CD4-positive, alpha-beta T cell (primary cell): Measurements from ENCODE around the gene TCAF1. TPM values are rescaled to one million over a fixed set of nuclear protein-coding genes. Genes with fewer than 3 reads are reported as not detected.
"Not testable (repeated sequence)": the region's sequence is repeated elsewhere in the genome, so short reads cannot be mapped to it uniquely, and the experiment has no call there.

Source experiments
- ATAC-seq: fragments of 200-7000 bp; cut with Tn5 transposase; one replicate; pipeline ENCODE4 v1.10.0; 2022; ENCODE audit warnings: mild to moderate bottlenecking; ENCODE audit not compliant: poor library complexity
- CTCF ChIA-PET: fragments of 350-600 bp; sonication (Branson Sonifier 250); formaldehyde crosslinking; loops from one replicate; lab custom pipeline; 2021; ENCODE audit warnings: antibody characterized with exemption, inconsistent platforms; lab: Charles Lee
- POLR2A ChIA-PET: fragments of 350-600 bp; sonication (Branson Sonifier 250); formaldehyde crosslinking; loops from one replicate; lab custom pipeline; 2021; ENCODE audit warnings: antibody characterized with exemption, inconsistent platforms; lab: Charles Lee
- DNase-seq, 14 experiments: peaks; one replicate each; pipeline ENCODE4 v3.0.0-alpha.2; 2013 to 2020; ENCODE audit warnings: mixed read lengths in 2 of 14
- H3K27ac ChIP-seq, 2 donors: one replicate each; pipeline versions ENCODE4 v1.5.1 to v1.7.0; 2013; ENCODE audit warnings: low read length in 2 of 2, low read depth in 1 of 2, mild to moderate bottlenecking in 1 of 2
- H3K27me3 ChIP-seq, 2 experiments: 1 replicate in 1 of 2; 2 replicates in 1 of 2; pipeline versions ENCODE4 v1.6.1 to v1.7.0; 2013; ENCODE audit warnings: low read length in 2 of 2, control low read depth in 1 of 2, mild to moderate bottlenecking in 1 of 2, moderate library complexity in 1 of 2; ENCODE audit not compliant: insufficient read depth in 2 of 2, control insufficient read depth in 1 of 2
- H3K36me3 ChIP-seq: one replicate; pipeline ENCODE4 v1.6.1; 2013; ENCODE audit warnings: low read length, control low read depth; ENCODE audit not compliant: insufficient read depth
- H3K4me1 ChIP-seq: one replicate; pipeline ENCODE4 v1.6.1; 2013; ENCODE audit warnings: low read length, control low read depth; ENCODE audit not compliant: insufficient read depth
- H3K4me3 ChIP-seq: one replicate; pipeline ENCODE4 v1.5.1; 2013; ENCODE audit warnings: mild to moderate bottlenecking, low read length, moderate library complexity
- H3K9me3 ChIP-seq, 2 experiments: 1 replicate in 1 of 2; 2 replicates in 1 of 2; pipeline versions ENCODE4 v1.6.1 to v1.7.0; 2013; ENCODE audit warnings: low read length in 2 of 2, mild to moderate bottlenecking in 2 of 2, control low read depth in 1 of 2, moderate library complexity in 1 of 2; ENCODE audit not compliant: control insufficient read depth in 1 of 2, insufficient read depth in 1 of 2
- H3K27ac Mint-ChIP-seq: one replicate; pipeline ENCODE4 v1.8.0; 2020; ENCODE audit warnings: mixed read lengths
- H3K27me3 Mint-ChIP-seq: one replicate; pipeline ENCODE4 v1.8.0; 2021; ENCODE audit warnings: mixed read lengths
- H3K36me3 Mint-ChIP-seq: one replicate; pipeline ENCODE4 v1.8.0; 2021; ENCODE audit warnings: low read depth, mixed read lengths
- H3K4me1 Mint-ChIP-seq: one replicate; pipeline ENCODE4 v1.8.0; 2021; ENCODE audit warnings: low read depth, mixed read lengths
- H3K4me3 Mint-ChIP-seq: one replicate; pipeline ENCODE4 v1.8.0; 2020; ENCODE audit warnings: mild to moderate bottlenecking, mixed read lengths
- H3K9me3 Mint-ChIP-seq: one replicate; pipeline ENCODE4 v1.8.0; 2020; ENCODE audit warnings: mixed read lengths
- intact Hi-C, 2 experiments: fragments of 100-400 bp; cut with DNase I in 1 of 2; cut with micrococcal nuclease in 1 of 2; formaldehyde crosslinking; loops; one replicate each; pipeline versions ENCODE4 v1.15.1 to v1.9.0; 2023 to 2025; cut with DNase I, micrococcal nuclease
- total RNA-seq, 174 experiments: library from RNA in 2 of 174; stranded (reverse) in 2 of 174; gene quantifications; one replicate each; pipeline ENCODE4 v1.2.3 and lab custom pipeline; 2021 to 2026
- TF ChIP-seq, protein P1 (sequence below): fragments of 200-600 bp; IDR thresholded peaks from one replicate; pipeline ENCODE4 v1.8.0; 2022; ENCODE audit warnings: antibody characterized with exemption, mild to moderate bottlenecking

The TCAF1 gene
- total RNA-seq, 2 experiments from 2014 or later, result 7.7 to 8.6 TPM

DNA sequence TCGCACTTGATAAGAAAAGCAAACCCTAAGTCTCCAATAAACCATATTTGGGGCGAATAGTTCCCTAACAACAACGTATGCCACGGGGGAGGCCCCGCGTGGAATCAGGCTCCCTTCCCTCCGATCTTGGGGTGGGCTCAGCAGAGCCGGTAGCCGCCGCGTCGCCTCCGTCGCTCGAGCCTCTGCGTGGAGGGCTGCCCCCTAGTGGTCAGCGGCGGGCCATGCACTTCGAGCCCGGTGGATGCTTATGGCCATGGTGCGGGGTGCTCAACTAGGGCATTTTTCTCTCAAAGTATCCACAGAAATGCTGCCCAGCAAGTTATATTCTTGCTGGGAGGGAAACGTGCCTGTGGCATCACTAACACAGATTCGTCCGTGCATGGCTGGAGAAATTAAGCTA, 64.8 kb downstream of the TCAF1 start:
- TF ChIP-seq, protein P1, sequence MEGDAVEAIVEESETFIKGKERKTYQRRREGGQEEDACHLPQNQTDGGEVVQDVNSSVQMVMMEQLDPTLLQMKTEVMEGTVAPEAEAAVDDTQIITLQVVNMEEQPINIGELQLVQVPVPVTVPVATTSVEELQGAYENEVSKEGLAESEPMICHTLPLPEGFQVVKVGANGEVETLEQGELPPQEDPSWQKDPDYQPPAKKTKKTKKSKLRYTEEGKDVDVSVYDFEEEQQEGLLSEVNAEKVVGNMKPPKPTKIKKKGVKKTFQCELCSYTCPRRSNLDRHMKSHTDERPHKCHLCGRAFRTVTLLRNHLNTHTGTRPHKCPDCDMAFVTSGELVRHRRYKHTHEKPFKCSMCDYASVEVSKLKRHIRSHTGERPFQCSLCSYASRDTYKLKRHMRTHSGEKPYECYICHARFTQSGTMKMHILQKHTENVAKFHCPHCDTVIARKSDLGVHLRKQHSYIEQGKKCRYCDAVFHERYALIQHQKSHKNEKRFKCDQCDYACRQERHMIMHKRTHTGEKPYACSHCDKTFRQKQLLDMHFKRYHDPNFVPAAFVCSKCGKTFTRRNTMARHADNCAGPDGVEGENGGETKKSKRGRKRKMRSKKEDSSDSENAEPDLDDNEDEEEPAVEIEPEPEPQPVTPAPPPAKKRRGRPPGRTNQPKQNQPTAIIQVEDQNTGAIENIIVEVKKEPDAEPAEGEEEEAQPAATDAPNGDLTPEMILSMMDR, result peak; percentile 67
- H3K36me3 ChIP-seq, H3K27ac Mint-ChIP-seq, H3K4me1 Mint-ChIP-seq, H3K27me3 ChIP-seq, H3K27me3 Mint-ChIP-seq, H3K9me3 ChIP-seq, H3K27ac ChIP-seq, H3K36me3 Mint-ChIP-seq, CTCF ChIA-PET, H3K9me3 Mint-ChIP-seq, H3K4me3 Mint-ChIP-seq, H3K4me1 ChIP-seq, POLR2A ChIA-PET, intact Hi-C loops: not testable (repeated sequence)
- peak; percentile 51 for ATAC-seq
- DNase-seq, result peak in 11 of 14 experiments; percentile 85 to 97 (median 94)
- H3K4me3 ChIP-seq, result peak overlapping the region; percentile 34

DNA sequence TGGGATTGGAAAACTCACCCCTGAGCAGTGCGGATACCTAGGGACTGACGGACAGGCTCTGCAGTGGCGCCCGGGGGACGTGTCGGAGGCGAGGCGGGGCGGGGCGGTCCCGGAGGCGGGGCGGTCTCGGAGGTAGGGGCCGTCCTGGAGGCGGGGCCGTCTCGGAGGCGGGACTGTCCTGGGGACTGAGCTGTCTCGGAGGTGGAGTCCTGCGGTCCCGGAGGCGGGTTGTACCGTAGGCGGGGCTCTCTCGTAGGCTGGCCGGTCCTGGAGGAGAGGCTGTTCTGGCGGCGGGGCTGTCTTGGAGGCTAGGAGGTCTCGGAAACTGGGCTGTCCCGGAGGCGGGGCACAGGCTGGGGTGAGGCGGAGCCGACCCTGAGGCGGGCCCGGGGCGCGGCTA, 65.4 kb downstream of the TCAF1 start:
- H3K27me3 Mint-ChIP-seq, H3K27me3 ChIP-seq, H3K36me3 ChIP-seq, CTCF ChIA-PET, H3K9me3 ChIP-seq, H3K9me3 Mint-ChIP-seq, intact Hi-C loops, H3K4me1 Mint-ChIP-seq, H3K4me1 ChIP-seq, H3K36me3 Mint-ChIP-seq, POLR2A ChIA-PET: not testable (repeated sequence)
- peak in 11 of 14 experiments; percentile 74 to 98 (median 93) for DNase-seq
- peak; percentile 73 for ATAC-seq
- Mint-ChIP-seq H3K4me3 (peak overlapping the region; percentile 79), H3K27ac (peak overlapping the region; percentile 79)
- Histone ChIP-seq H3K4me3 (peak overlapping the region; percentile 43), H3K27ac (peak overlapping the region; percentile 44 to 53)

DNA sequence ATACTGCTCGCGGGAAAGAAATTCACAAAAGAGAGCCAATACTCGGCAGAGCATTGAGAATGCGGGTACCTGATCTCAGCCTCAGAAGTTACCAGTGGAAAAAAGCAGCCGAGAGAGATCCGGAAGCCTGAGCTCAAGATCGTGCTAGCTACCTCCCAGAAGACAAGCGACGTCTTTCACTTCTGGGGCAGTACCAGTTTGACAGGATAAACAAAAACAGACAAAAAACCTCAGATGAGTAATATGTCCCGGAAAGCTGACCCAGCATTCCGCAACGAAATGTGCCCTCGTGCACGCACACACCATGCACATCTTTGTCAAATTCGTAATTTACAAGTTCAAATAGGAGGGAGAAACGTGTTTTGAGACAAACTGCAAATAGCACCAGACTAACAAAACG, 65.9 kb downstream of the TCAF1 start:
- DNase-seq, result not testable (repeated sequence)

DNA sequence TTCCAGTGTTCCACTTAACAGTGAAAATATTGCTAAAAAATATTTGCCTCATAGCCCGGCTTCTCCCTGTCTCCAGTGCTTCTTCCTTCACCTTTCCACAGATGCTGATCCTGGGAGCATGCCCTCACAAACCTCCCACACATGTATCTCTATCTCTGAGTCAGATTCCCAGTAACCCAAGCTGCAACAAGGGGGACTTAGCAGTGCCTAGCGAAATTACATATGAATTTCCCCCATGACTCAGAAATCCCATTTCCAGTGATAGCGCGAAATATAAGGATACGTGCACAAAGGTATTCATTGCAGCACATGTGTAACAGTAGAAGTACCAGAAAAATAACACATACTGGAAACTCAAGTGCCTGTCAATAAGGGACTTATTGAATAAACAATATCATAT, 75.4 kb downstream of the TCAF1 start:
- CTCF ChIA-PET, H3K27me3 ChIP-seq, DNase-seq, H3K27ac ChIP-seq, H3K9me3 ChIP-seq, H3K36me3 ChIP-seq, ATAC-seq, H3K4me3 ChIP-seq, intact Hi-C loops, H3K9me3 Mint-ChIP-seq, POLR2A ChIA-PET, H3K27ac Mint-ChIP-seq, H3K4me3 Mint-ChIP-seq, H3K36me3 Mint-ChIP-seq, H3K4me1 ChIP-seq, H3K27me3 Mint-ChIP-seq, H3K4me1 Mint-ChIP-seq: not testable (repeated sequence)

More for the DNA sequence above, 65.9 kb downstream of the TCAF1 start:
- H3K36me3 Mint-ChIP-seq, POLR2A ChIA-PET, CTCF ChIA-PET, H3K4me1 Mint-ChIP-seq, H3K27me3 ChIP-seq, intact Hi-C loops, H3K4me1 ChIP-seq, H3K9me3 Mint-ChIP-seq, H3K36me3 ChIP-seq, H3K27me3 Mint-ChIP-seq, H3K9me3 ChIP-seq, H3K4me3 Mint-ChIP-seq, H3K4me3 ChIP-seq: not testable (repeated sequence)
- peak; percentile 43 for ATAC-seq
- H3K27ac Mint-ChIP-seq, result peak overlapping the region; percentile 79
- H3K27ac ChIP-seq, result peak overlapping the region in 1 of 2 donors; percentile 53

DNA sequence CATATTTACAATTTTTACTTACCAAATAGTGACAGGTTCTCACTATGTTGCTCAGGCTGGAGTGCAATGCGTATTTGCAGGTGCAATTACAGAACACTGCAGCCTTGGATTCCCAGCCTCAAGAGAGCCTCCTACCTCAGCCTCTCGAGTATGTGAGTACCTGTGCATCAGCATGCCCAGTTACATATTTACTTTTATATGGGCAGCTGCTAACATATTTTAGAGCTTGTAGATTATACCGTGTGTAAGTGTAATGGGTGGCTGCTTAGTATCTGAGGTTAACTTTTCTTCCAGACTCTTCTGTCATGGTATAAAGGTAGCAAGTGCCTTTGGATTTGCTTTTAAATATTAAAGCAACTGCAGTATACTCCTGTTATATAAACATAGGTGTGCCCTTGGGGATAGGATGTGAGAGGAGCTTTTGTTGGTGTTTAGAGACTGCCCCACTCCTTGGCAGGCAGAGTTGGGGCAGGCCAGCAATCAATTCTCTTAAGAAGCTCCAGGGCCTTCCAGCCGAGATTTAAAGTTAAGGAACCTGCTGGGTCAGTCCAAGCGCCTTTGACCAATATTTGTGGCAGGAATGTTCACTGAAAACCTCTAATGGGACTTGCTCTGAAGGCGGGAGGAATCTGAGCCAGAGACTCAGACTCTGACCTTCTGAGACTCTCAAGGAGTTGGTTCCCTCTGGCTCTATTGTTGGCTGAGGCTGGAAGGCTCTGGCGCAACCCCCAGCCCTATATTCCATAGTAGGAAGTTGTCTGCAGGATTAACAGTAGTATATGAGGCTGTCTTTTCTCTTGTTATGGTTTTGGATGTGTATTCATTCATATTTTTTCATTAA, 77.5 kb downstream of the TCAF1 start:
- H3K4me3 ChIP-seq, H3K9me3 Mint-ChIP-seq, CTCF ChIA-PET, H3K36me3 ChIP-seq, H3K27ac Mint-ChIP-seq, H3K27me3 Mint-ChIP-seq, DNase-seq, H3K4me1 ChIP-seq, H3K36me3 Mint-ChIP-seq, H3K4me3 Mint-ChIP-seq, ATAC-seq, intact Hi-C loops, POLR2A ChIA-PET, H3K27ac ChIP-seq, H3K27me3 ChIP-seq, H3K4me1 Mint-ChIP-seq, H3K9me3 ChIP-seq: not testable (repeated sequence)

DNA sequence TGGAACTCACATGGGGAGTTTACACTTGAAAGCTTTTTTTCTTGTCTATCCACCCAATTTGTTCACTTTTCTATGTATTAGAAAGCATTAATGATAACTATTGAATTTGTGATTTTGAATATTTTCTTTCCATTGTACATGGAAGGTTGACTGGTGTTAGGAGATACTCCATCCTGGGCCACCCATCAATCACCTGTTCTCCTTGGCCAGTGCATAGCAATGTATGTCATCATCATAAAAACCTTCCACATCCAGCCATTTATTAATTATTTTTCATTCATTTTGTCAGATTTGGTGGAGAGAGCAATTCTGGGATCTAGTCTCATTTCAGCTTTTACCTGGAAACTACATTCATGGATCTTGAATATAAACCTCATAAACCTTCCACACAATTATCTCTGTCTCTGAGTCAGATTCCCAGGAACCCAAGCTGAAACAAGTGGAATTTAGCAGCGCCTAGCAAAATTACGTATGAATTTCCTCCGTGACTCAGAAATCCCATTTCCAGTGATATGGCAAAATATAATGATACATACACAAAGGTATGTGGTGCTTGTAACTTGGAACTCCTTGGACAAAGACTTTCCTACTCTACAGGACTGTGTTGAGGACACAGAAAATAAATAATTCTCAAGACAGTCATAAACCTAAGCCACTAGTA, 78.2 kb downstream of the TCAF1 start:
- H3K27ac Mint-ChIP-seq, H3K9me3 ChIP-seq, intact Hi-C loops, H3K36me3 Mint-ChIP-seq, H3K4me1 ChIP-seq, H3K27me3 ChIP-seq, ATAC-seq, H3K4me3 ChIP-seq, POLR2A ChIA-PET, H3K27me3 Mint-ChIP-seq, H3K4me3 Mint-ChIP-seq, H3K27ac ChIP-seq, DNase-seq, H3K4me1 Mint-ChIP-seq, H3K36me3 ChIP-seq, H3K9me3 Mint-ChIP-seq, CTCF ChIA-PET: not testable (repeated sequence)
